ENCODE results near the gene E2F2.
A peak's percentile ranks its signal among the peaks of the same experiment; 100 is the strongest.

The E2F2 gene

DNA sequence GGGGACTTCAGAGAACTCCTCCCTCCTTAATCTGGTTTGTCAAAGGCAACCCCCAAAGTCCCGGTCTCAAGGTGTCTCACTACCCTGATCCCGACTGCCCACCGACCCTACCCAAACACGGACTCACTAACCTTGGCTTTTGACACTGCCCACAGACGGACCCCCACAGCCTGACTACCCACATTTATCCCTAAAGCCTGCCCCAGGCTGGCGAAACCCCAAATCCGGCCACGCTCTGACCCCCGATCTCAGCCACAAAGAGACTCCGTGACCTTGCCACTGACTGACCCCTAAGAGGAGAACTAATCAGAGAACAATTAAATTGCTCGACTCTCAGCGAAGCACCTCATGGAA, 23.1 kb upstream of the E2F2 start (continued):
- 0 out of 2 replicates have a peak, but pooled peaks have one; percentile 23 for TF ChIP-seq ZEB2 (tag by site-specific recombination; IDR thresholded peaks at IDR 0.05)
- TF ChIP-seq, protein P1, sequence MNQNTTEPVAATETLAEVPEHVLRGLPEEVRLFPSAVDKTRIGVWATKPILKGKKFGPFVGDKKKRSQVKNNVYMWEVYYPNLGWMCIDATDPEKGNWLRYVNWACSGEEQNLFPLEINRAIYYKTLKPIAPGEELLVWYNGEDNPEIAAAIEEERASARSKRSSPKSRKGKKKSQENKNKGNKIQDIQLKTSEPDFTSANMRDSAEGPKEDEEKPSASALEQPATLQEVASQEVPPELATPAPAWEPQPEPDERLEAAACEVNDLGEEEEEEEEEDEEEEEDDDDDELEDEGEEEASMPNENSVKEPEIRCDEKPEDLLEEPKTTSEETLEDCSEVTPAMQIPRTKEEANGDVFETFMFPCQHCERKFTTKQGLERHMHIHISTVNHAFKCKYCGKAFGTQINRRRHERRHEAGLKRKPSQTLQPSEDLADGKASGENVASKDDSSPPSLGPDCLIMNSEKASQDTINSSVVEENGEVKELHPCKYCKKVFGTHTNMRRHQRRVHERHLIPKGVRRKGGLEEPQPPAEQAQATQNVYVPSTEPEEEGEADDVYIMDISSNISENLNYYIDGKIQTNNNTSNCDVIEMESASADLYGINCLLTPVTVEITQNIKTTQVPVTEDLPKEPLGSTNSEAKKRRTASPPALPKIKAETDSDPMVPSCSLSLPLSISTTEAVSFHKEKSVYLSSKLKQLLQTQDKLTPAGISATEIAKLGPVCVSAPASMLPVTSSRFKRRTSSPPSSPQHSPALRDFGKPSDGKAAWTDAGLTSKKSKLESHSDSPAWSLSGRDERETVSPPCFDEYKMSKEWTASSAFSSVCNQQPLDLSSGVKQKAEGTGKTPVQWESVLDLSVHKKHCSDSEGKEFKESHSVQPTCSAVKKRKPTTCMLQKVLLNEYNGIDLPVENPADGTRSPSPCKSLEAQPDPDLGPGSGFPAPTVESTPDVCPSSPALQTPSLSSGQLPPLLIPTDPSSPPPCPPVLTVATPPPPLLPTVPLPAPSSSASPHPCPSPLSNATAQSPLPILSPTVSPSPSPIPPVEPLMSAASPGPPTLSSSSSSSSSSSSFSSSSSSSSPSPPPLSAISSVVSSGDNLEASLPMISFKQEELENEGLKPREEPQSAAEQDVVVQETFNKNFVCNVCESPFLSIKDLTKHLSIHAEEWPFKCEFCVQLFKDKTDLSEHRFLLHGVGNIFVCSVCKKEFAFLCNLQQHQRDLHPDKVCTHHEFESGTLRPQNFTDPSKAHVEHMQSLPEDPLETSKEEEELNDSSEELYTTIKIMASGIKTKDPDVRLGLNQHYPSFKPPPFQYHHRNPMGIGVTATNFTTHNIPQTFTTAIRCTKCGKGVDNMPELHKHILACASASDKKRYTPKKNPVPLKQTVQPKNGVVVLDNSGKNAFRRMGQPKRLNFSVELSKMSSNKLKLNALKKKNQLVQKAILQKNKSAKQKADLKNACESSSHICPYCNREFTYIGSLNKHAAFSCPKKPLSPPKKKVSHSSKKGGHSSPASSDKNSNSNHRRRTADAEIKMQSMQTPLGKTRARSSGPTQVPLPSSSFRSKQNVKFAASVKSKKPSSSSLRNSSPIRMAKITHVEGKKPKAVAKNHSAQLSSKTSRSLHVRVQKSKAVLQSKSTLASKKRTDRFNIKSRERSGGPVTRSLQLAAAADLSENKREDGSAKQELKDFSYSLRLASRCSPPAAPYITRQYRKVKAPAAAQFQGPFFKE (tag by site-specific recombination; IDR thresholded peaks at IDR 0.05; ENCODE audit: borderline replicate concordance) = no peak
- TF ChIP-seq ZNF558 (tag by site-specific recombination; IDR thresholded peaks at IDR 0.05) = no peak
- TF ChIP-seq ZBTB48 (tag by site-specific recombination; IDR thresholded peaks at IDR 0.05) = peak; percentile 49; the same call in 1 of the 2 replicates
- no peak for TF ChIP-seq ZNF24 (tag by site-specific recombination; IDR thresholded peaks at IDR 0.05)
- no peak for TF ChIP-seq ZNF221 (tag by site-specific recombination; IDR thresholded peaks at IDR 0.05; ENCODE audit: borderline replicate concordance)
- TF ChIP-seq ZNF549 (tag by site-specific recombination; IDR thresholded peaks at IDR 0.05) = no peak
- no peak for TF ChIP-seq YY2 (tag by site-specific recombination; IDR thresholded peaks at IDR 0.05)
- TF ChIP-seq ZNF214 (tag by site-specific recombination; IDR thresholded peaks at IDR 0.05; ENCODE audit: borderline replicate concordance) = no peak
- TF ChIP-seq ZNF658 (tag by site-specific recombination; IDR thresholded peaks at IDR 0.05) = no peak
- TF ChIP-seq ZNF677 (tag by site-specific recombination; IDR thresholded peaks at IDR 0.05) = no peak
- TF ChIP-seq IKZF3 (tag by site-specific recombination; IDR thresholded peaks at IDR 0.05) = no peak
- TF ChIP-seq HOXD13 (CRISPR knock-in tag; IDR thresholded peaks at IDR 0.05; ENCODE audit: borderline replicate concordance) = no peak
- TF ChIP-seq ZNF768 (tag by site-specific recombination; IDR thresholded peaks at IDR 0.05) = no peak
- no peak for TF ChIP-seq YY1 (tag by site-specific recombination; IDR thresholded peaks at IDR 0.05)
- TF ChIP-seq WT1 (tag by site-specific recombination; IDR thresholded peaks at IDR 0.05) = no peak
- no peak for TF ChIP-seq ZNF629 (tag by site-specific recombination; IDR thresholded peaks at IDR 0.05)
- no peak for TF ChIP-seq ZNF146 (tag by site-specific recombination; IDR thresholded peaks at IDR 0.05)
- TF ChIP-seq MYNN (tag by site-specific recombination; IDR thresholded peaks at IDR 0.05; ENCODE audit: borderline replicate concordance) = no peak
- no peak for TF ChIP-seq ZNF776 (tag by site-specific recombination; IDR thresholded peaks at IDR 0.05; ENCODE audit: borderline replicate concordance)
- TF ChIP-seq, protein P2, sequence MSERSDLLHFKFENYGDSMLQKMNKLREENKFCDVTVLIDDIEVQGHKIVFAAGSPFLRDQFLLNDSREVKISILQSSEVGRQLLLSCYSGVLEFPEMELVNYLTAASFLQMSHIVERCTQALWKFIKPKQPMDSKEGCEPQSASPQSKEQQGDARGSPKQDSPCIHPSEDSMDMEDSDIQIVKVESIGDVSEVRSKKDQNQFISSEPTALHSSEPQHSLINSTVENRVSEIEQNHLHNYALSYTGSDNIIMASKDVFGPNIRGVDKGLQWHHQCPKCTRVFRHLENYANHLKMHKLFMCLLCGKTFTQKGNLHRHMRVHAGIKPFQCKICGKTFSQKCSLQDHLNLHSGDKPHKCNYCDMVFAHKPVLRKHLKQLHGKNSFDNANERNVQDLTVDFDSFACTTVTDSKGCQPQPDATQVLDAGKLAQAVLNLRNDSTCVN (tag by site-specific recombination; optimal IDR thresholded peaks at IDR 0.05) = no peak
- TF ChIP-seq SP7 (tag by site-specific recombination; IDR thresholded peaks at IDR 0.05) = no peak
- TF ChIP-seq ZNF501 (tag by site-specific recombination; IDR thresholded peaks at IDR 0.05) = 0 out of 2 replicates have a peak, but pooled peaks have one; percentile 31
- no peak for TF ChIP-seq FEZF1 (tag by site-specific recombination; IDR thresholded peaks at IDR 0.05)
- TF ChIP-seq ZNF426 (tag by site-specific recombination; IDR thresholded peaks at IDR 0.05) = no peak
- TF ChIP-seq EGR2 (tag by site-specific recombination; IDR thresholded peaks at IDR 0.05; ENCODE audit: low read depth) = no peak
- TF ChIP-seq BCL11B (tag by site-specific recombination; IDR thresholded peaks at IDR 0.05; ENCODE audit: low read depth) = 0 out of 2 replicates have a peak, but pooled peaks have one; percentile 18
- no peak for TF ChIP-seq ZNF341 (tag by site-specific recombination; IDR thresholded peaks at IDR 0.05; ENCODE audit: low read depth)
- no peak for TF ChIP-seq ZFHX2 (tag by site-specific recombination; conservative IDR thresholded peaks at IDR 0.05)
